Stomach (tissue), 4 donors: ENCODE measurements around the gene NKAP.

Experiments used
- EP300 ChIP-seq: sonication (generic); formaldehyde crosslinking; IDR thresholded peaks from one replicate; pipeline ENCODE4 v1.6.1; 2017; ENCODE audit warnings: antibody characterized with exemption
- POLR2A ChIP-seq, 4 donors: fragments of 450-650 bp; IDR thresholded peaks; one replicate each; pipeline ENCODE4 v1.6.1; 2016; ENCODE audit warnings: antibody characterized with exemption in 4 of 4, control low read depth in 2 of 4, mild to moderate bottlenecking in 1 of 4, moderate library complexity in 1 of 4
- TF ChIP-seq, protein P1 (sequence below), 7 experiments: fragments of 450-650 bp in 4 of 7; fragments of 200-600 bp in 3 of 7; sonication (generic) in 3 of 7; IDR thresholded peaks; one replicate each; pipeline ENCODE4 v1.5.1; 2016 to 2019; ENCODE audit warnings: antibody characterized with exemption in 7 of 7, control low read depth in 2 of 7, mild to moderate bottlenecking in 1 of 7

DNA sequence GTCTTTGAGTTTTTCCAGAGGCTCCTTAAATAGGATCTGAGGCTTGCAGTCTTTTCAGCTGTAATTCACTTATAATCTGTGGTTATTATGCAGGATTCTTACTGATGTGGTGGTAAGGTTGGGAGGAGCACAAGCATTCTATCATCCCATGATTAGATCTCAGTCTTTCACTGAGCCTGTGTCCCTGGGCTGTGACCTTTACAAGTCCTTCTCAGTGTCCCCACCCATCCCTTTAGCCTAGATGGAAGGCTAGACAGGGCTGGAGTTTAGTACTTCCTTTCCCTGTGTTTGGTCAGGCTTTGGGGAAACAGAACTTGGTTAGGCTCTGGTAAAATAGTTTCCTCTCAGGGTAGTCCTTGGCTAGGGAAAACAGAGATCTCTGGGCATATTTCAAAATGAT, 17.1 kb upstream of the NKAP start:
- TF ChIP-seq, protein P1, sequence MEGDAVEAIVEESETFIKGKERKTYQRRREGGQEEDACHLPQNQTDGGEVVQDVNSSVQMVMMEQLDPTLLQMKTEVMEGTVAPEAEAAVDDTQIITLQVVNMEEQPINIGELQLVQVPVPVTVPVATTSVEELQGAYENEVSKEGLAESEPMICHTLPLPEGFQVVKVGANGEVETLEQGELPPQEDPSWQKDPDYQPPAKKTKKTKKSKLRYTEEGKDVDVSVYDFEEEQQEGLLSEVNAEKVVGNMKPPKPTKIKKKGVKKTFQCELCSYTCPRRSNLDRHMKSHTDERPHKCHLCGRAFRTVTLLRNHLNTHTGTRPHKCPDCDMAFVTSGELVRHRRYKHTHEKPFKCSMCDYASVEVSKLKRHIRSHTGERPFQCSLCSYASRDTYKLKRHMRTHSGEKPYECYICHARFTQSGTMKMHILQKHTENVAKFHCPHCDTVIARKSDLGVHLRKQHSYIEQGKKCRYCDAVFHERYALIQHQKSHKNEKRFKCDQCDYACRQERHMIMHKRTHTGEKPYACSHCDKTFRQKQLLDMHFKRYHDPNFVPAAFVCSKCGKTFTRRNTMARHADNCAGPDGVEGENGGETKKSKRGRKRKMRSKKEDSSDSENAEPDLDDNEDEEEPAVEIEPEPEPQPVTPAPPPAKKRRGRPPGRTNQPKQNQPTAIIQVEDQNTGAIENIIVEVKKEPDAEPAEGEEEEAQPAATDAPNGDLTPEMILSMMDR (IDR thresholded peaks at IDR 0.05) = no peak
- TF ChIP-seq POLR2A (IDR thresholded peaks at IDR 0.05) (no peak), EP300 (no peak)
